Muscle of arm (tissue), 14 donors: Measurements from ENCODE around the gene SPDYE8. TPM values are rescaled to one million over a fixed set of nuclear protein-coding genes. Genes with fewer than 3 reads are reported as not detected.
"Not testable (repeated sequence)": the region's sequence is repeated elsewhere in the genome, so short reads cannot be mapped to it uniquely, and the experiment has no call there.

ENCODE experiments used
- DNase-seq: peaks from one replicate; pipeline ENCODE4 v3.0.0-alpha.2; 2013
- long read RNA-seq, 11 donors: transcript quantifications; one replicate each; lab custom pipeline, GENCODE V29; 2026
- polyA plus RNA-seq, 12 donors: library from polyadenylated mRNA; unstranded; fragments of 120-200 nt; gene quantifications; one replicate each; pipeline ENCODE4 v1.2.1, GENCODE V29; 2013; ENCODE audit not compliant: insufficient read length in 12 of 12

Gene SPDYE8, protein sequence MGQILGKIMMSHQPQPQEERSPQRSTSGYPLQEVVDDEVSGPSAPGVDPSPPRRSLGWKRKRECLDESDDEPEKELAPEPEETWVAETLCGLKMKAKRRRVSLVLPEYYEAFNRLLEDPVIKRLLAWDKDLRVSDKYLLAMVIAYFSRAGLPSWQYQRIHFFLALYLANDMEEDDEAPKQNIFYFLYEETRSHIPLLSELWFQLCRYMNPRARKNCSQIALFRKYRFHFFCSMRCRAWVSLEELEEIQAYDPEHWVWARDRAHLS
- under 1 TPM in 10 of 12 donors, not detected in 2; 0.14 to 0.52 (median 0.24) TPM for polyA plus RNA-seq
- long read RNA-seq, donor 1, result 0 reads
- long read RNA-seq, donor 2, result 0 reads
- long read RNA-seq, donor 3, result 0 reads
- long read RNA-seq, donor 4, result 0 reads
- long read RNA-seq, donor 5, result 0 reads
- long read RNA-seq, donor 6, result 0 reads
- long read RNA-seq, donor 7, result 0 reads
- long read RNA-seq, donor 8, result 0 reads
- long read RNA-seq, donor 9, result 0 reads
- long read RNA-seq, donor 10, result 0 reads
- long read RNA-seq, donor 11, result 0 reads

DNA sequence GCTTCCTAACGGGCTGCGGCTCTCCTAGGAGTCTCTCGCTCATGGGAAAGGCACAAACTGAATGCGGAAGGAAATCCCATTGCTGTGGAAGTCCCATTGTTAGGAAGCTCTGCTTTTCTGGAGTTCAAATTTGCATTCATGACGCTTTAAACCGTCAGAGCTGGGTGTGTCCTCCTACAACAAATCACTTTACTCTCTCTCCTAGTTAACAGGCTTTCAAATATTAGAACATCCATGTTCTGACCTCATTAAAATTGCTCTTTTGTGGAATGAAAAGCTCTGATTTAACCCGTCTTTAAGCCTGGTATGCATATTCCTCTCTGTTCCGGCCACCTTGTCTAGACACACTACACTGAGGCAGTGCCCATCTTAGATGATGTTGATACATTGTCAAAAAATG, at the start of gene SPDYE8:
SPDYE8 (minus strand) TSS at position 101 of the 400 bp plus-strand sequence. CDS start 1,800 bp downstream, outside the sequence.
- not testable (repeated sequence) for DNase-seq

DNA sequence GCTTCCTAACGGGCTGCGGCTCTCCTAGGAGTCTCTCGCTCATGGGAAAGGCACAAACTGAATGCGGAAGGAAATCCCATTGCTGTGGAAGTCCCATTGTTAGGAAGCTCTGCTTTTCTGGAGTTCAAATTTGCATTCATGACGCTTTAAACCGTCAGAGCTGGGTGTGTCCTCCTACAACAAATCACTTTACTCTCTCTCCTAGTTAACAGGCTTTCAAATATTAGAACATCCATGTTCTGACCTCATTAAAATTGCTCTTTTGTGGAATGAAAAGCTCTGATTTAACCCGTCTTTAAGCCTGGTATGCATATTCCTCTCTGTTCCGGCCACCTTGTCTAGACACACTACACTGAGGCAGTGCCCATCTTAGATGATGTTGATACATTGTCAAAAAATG, 28.2 kb upstream of the SPDYE8 start, which contains the start of gene SPDYE11:
SPDYE11 (minus strand) TSS at position 101 of the 400 bp plus-strand sequence. CDS start 1,800 bp downstream, outside the sequence.
- not testable (repeated sequence) for DNase-seq

DNA sequence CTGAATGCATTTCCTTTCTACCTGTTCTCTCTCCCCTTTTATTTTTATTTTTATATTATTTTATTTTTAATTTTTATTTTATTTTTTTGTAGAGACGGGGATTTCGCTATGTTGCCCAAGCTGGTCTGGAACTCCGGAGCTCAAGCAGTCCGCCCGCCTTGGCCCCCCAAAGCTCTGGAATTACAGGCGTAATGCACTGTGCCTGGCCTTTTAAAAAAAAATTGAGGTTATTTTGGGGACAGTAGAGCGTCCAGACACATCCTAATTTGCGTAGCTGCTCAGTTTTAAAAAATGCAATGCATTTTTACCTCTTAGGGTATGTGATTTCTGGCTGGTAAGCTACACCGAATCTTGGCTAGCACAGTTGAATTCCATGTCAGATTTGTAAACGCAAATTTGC, 23.1 kb downstream of the SPDYE8 start:
- DNase-seq, result not testable (repeated sequence)

DNA sequence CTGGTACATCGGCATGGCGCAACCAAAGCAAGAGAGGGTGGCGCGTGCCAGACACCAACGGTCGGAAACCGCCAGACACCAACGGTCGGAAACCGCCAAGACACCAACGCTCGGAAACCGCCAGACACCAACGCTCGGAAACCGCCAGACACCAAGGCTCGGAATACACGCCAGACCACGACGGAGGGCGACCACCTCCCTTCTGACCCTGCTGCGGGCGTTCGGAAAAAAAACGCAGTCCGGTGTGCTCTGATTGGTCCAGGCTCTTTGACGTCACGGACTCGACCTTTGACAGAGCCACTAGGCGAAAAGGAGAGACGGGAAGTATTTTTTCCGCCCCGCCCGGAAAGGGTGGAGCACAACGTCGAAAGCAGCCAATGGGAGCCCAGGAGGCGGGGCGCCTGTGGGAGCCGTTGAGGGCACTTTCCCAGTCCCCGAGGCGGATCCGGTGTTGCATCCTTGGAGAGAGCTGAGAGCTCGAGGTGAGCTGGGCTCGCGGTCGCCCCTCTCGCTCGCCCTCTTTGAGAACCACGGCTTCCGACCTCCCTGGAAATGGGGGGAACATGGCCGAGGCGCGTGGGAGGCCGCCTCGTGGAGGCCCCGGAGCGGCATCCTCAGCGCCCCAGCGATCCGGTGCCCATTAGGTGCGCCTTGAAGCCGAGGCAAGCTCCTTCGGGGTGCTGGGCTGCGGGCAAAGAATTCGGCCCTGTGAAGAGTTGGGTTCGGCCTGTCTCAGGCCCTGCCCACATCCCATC, 23.7 kb downstream of the SPDYE8 start:
- peak; percentile 87 for DNase-seq

DNA sequence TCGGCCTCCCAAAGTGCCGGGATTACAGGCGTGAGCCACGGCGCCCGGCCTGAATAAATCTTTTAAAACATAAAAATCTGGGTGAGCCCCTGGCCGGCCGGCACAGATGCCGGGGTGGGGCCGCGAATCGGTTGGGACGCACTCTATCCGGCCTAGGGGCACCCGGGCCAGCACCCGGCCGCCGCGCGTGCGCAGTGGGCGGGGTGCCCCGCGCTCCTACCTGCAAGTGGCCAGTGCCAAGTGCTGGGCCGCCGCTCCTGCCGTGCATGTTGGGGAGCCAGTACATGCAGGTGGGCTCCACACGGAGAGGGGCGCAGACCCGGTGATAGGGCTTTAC, 24.2 kb downstream of the SPDYE8 start:
- not testable (repeated sequence) for DNase-seq

DNA sequence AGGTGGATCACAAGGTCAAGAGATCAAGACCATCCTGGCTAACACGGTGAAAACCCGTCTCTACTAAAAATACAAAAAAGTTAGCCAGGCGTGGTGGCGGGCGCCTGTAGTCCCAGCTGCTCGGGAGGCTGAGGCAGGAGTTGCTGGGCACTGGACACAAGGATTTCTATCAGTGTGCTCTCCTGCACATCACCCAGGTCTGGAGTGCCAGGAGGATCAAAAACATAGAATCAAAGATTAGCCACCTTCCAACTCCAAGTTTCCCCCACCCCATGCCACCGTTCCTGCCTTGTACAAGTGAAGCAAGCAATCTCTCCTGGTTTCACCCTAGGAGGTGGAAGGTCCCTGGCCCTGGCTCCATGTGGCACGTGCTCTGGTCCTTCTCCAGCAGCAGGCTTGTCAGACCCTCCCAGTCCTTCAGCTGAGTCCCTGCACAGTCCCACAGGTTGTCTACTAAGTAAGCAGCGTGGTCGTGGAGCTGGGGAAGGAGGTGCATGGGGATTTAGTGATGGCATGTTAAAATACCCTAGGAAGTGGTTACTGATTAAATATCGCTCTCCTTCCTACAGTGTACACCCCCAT, 31.6 kb downstream of the SPDYE8 start:
- not testable (repeated sequence) for DNase-seq

DNA sequence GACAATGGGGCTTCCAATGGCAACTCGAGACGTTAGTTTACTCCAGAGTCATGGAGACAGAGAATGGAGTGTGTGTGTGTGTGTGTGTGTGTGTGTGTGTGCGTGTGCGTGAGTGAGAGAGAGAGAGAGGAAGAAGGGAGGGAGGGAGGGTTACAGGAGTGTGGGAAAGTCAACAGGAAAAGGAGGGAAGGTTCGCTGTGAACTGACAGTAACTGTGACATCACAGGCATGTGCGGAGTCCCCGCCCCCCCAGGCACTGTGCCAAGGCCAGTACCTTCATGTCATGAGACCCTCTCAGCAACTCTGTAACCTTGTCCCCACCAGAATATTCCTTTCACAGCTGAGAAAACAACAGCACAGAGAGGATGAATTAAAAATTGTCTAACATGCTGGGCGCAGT, 32.1 kb downstream of the SPDYE8 start:
- not testable (repeated sequence) for DNase-seq

DNA sequence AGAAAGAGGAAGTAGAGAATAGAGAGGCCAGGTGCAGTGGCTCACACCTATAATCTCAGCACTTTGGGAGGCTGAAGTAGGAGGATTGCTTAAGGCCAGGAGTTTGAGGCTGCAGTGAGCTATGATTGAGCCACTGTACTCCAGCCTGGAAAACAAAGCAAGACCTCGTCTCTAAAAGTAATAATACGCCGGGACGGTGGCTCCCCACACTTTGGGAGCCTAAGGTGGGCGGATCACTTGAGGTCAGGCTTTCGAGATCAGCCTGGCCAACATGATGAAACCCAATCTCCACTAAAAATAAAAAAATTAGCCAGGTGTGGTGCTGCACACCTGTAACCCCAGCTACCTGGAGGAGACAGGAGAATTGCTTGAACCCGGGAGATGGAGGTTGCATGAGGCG, 34.1 kb downstream of the SPDYE8 start:
- not testable (repeated sequence) for DNase-seq

DNA sequence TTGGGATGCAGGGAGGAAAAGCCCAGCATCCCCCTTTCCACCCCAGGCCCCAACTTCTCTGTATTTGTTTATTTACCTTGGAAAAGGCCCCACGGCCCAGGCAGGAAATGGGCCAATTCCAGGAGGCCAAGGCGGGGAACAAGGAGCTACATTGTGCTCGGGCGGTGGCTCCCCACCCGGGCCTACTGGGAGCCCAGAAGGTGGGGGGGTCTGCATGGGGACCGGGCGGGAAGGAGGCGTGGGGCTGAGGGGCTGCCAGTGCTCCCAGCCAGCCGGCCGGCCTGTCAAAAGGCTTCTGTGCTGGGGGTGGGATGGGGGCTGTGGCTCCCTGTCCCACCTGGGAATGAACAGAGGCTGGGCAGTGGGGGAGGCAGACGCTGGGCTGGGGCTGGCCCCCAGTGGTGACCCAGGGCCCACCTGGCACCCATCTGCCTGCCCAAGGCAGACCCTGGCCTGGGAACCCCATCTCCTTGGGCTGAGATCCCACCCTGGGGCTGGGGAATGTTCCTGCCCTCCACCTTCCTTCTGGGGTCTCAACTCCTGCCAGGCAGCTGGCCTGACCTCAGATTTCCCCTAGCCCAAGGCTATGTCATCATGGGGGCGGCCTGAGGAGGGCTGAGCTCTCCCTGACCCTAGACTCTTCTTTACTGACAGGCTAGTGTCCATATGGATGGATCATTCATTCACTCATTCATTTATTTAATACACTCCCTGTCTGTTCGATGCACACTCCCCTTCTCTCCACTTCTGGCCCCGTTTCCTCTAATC, 39.2 kb downstream of the SPDYE8 start:
- DNase-seq, result not testable (repeated sequence)

DNA sequence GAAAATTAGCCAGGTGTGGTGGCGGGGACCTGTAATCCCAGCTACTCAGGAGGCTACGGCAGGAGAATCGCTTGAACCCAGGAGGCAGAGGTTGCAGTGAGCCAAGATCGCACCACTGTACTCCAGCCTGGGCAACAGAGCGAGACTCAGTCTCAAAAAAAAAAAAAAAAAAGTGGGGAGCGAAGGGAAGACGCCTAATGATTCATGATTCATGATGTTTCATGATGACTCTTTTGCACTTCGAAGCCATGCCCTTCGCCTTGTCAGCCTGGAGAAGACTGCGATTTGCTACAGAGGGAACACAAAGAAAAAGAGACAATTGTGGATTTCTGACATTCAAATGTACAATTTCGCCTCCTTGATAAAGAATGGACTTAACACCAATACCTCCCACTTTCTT, 47.5 kb downstream of the SPDYE8 start:
- not testable (repeated sequence) for DNase-seq

DNA sequence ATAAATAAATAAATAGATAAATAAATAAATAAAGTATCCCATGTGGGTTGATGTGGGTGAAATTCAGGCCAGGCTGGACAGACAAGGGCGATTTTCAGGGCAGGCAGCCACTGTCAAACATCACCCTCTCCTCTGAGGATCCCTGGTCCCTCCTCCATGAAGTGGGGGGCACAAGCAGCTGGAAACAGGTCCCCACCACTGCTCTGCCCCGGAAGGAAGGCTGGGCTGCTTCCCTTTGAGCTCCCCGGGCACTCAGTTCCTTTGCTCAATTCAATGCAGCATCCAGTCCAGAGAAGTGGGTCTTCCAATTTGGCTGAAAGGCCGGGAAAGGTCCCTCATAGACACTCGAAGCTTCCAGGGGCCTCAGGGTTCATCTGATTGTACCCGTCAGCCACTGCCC, 49.2 kb downstream of the SPDYE8 start:
- not testable (repeated sequence) for DNase-seq

DNA sequence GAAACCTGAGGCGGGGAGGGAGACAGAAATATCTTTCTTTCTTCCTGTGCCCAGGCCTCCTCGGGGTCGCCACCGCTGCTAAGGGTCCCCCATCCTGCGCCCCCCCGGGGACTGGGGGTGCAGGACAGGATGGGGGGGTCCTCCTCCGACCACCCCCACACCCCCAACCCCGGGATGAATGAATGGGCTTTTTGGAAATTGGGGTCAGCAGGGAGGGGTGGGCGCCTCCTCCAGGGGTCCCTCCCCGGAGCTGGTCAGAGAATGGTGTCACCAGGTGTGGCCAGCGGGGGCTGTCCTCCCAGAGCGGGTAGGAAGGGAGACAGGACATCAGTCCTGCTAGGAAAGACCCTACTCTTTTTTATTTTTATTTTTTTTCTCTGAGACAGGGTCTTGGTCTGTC, 53.1 kb downstream of the SPDYE8 start:
- DNase-seq, result not testable (repeated sequence)

DNA sequence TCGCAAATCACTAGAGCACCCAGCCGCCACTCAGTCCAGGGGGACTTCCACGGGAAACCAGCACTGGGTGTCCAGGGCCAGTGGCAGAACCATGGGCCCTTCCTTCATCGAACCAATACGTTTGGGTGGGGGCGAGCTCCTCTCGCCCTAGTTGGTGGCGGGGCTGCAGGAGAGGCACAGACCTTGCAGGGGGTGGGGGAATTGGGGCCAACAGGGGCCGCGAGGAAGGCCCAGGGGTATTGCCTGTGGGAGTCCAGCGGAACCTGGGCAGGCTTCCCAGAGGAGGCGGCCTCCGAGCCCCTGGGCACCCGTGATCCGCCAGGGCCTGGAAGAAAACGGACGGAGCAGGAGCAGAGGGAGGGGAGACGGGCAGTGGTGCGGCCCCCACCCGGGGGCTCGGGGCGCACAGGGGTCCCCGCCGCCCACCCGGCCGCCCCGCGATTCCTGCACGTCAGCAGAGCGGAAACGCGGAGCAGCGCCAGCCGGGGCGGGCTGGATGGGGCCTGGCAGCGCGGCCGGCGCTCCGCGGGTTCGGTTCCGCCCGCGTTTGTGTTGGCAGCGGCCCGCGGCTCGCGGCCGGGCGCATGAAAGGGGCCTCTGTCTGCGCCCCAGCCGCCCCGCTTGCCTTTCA, 53.8 kb downstream of the SPDYE8 start:
- not testable (repeated sequence) for DNase-seq

DNA sequence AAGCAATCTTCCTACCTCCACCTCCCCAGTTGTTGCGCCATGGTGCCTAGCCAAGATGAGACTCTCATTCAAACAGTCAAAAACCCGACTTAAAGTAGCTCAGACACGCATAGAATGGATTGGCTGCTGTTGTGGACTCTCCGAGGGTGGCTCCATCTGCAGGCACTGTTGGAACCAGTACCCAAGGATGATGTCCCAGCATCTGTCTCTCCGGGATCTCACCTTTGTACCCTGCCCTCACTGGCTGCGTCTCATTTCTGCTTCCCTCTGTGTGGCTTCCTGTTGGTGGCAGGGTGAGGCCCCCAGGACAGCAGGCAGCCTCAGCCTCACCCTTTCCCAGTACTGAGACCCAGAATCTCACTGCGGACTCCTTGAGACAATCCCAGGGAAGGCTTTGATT, 54.8 kb downstream of the SPDYE8 start:
- DNase-seq, result not testable (repeated sequence)

DNA sequence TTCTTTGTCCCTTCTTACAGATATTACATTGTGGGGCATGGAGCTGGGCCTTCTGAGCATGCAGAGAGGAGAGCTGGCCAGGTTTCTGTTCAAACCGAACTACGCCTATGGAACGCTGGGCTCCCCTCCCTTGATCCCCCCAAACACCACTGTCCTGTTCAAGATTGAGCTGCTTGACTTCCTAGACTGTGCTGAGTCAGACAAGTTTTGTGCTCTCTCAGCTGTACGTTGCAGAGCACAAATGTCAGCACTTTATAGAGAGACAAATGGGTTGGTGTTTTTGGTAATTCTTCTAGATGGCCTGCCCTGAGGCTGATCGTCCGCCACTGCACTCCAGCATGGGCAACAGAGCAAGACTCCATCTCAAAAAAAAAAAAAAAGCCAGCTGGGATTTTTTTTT, 58.1 kb downstream of the SPDYE8 start:
- not testable (repeated sequence) for DNase-seq

Other genes starting within 250 kb of the SPDYE8 start
- gene TYW1B, start 201.6 kb downstream of the SPDYE8 start, polyA plus RNA-seq, result 1 to 10 TPM in 11 of 12 donors, not detected in 1; 2.5 to 9.6 (median 5.6) TPM
- 10 to 100 TPM in 11 of 12 donors, not detected in 1; 23.0 to 49.9 (median 29.5) TPM for gene POM121, start 104.7 kb downstream of the SPDYE8 start, polyA plus RNA-seq
- gene TRIM74, start 60.3 kb downstream of the SPDYE8 start, polyA plus RNA-seq, result 1 to 10 TPM in 1 of 12 donors, under 1 TPM in 6, not detected in 5; 0.35 to 1.7 (median 0.82) TPM
- 1 to 10 TPM in 1 of 12 donors, under 1 TPM in 9, not detected in 2; 0.14 to 1.4 (median 0.32) TPM for gene SPDYE11, start 28.1 kb upstream of the SPDYE8 start, polyA plus RNA-seq
- gene SPDYE9, start 56.3 kb upstream of the SPDYE8 start, polyA plus RNA-seq, result 1 to 10 TPM in 1 of 12 donors, under 1 TPM in 9, not detected in 2; 0.14 to 1.2 (median 0.32) TPM